OCI-LY7 (cell line): Measurements from ENCODE around the gene NFIA. TPM values are rescaled to one million over a fixed set of nuclear protein-coding genes. Genes with fewer than 3 reads are reported as not detected.

Source experiments
- BruUV-seq: library from RNA; stranded (reverse); fragments of 400-500 nt; replicated peaks from 2 replicates; lab custom pipeline; 2021; lab: Mats Ljungman, UMichigan
- CTCF ChIA-PET: fragments of 300-600 bp; sonication (Branson Sonifier 250); formaldehyde crosslinking; loops from one replicate; lab custom pipeline; 2022; ENCODE audit warnings: antibody characterized with exemption; ENCODE audit not compliant: unreplicated experiment; lab: Charles Lee
- POLR2A ChIA-PET: fragments of 300-600 bp; sonication (Branson Sonifier 250); formaldehyde crosslinking; loops from one replicate; lab custom pipeline; 2022; ENCODE audit warnings: antibody characterized with exemption; lab: Charles Lee
- DNase-seq: peaks from one replicate; pipeline ENCODE4 v3.0.0-alpha.2; 2015; ENCODE audit warnings: low spot score
- H2AFZ ChIP-seq: fragments of 200-600 bp; sonication (generic), shearing (Covaris generic); 2 replicates; pipeline ENCODE4 v1.6.1; 2014; ENCODE audit warnings: mild to moderate bottlenecking, antibody characterized with exemption, low read length, moderate library complexity
- H3K27ac ChIP-seq: fragments of 200-600 bp; sonication (generic); 2 replicates; pipeline ENCODE4 v1.5.1; 2014; ENCODE audit warnings: mixed run types, low read depth, mild to moderate bottlenecking, moderate library complexity, low read length, inconsistent platforms; ENCODE audit not compliant: poor library complexity, severe bottlenecking
- H3K36me3 ChIP-seq: fragments of 200-600 bp; sonication (generic); 2 replicates; pipeline ENCODE4 v1.6.1; 2014; ENCODE audit warnings: mild to moderate bottlenecking, antibody characterized with exemption, low read length, moderate library complexity, mixed read lengths; ENCODE audit not compliant: insufficient read depth
- H3K4me1 ChIP-seq: fragments of 200-600 bp; sonication (generic); 2 replicates; pipeline ENCODE4 v1.5.1; 2014; ENCODE audit warnings: mild to moderate bottlenecking, low read length; ENCODE audit not compliant: insufficient read depth, poor library complexity, severe bottlenecking
- H3K4me2 ChIP-seq: fragments of 200-600 bp; sonication (generic); 2 replicates; pipeline ENCODE4 v1.6.1; 2014; ENCODE audit warnings: mild to moderate bottlenecking, low read length
- H3K4me3 ChIP-seq: fragments of 200-600 bp; sonication (generic); 2 replicates; pipeline ENCODE4 v1.5.1; 2014; ENCODE audit warnings: mild to moderate bottlenecking, low read depth, low read length; ENCODE audit not compliant: poor library complexity, severe bottlenecking
- H3K79me2 ChIP-seq: fragments of 200-600 bp; sonication (generic); 2 replicates; pipeline ENCODE4 v1.6.1; 2016; ENCODE audit warnings: low read depth, mild to moderate bottlenecking, low read length, moderate library complexity, mixed read lengths; ENCODE audit not compliant: insufficient read depth
- H3K9me2 ChIP-seq: fragments of 200-600 bp; sonication (generic); 2 replicates; pipeline ENCODE4 v1.6.1; 2016; ENCODE audit warnings: mild to moderate bottlenecking, low read length, mixed read lengths; ENCODE audit not compliant: insufficient read depth
- H3K9me3 ChIP-seq: fragments of 200-600 bp; sonication (generic); 2 replicates; pipeline ENCODE4 v1.6.1; 2014; ENCODE audit warnings: mild to moderate bottlenecking, mixed run types, low read length, mixed read lengths
- H4K20me1 ChIP-seq: fragments of 200-600 bp; sonication (generic); 2 replicates; pipeline ENCODE4 v1.6.1; 2014; ENCODE audit warnings: mild to moderate bottlenecking, antibody characterized with exemption, low read length, moderate library complexity, mixed read lengths; ENCODE audit not compliant: insufficient read depth
- EZH2phosphoT487 ChIP-seq: fragments of 200-600 bp; sonication (generic); IDR thresholded peaks from 2 replicates; pipeline ENCODE4 v1.6.1; 2018; ENCODE audit warnings: low read depth, borderline replicate concordance, mild to moderate bottlenecking, mixed run types, antibody characterized with exemption, low read length, moderate library complexity, mixed read lengths
- intact Hi-C: fragments of 100-400 bp; cut with micrococcal nuclease; formaldehyde crosslinking; loops from one replicate; pipeline ENCODE4 v1.10.0; 2022; ENCODE audit not compliant: unreplicated experiment
- total RNA-seq, 2 experiments: library from RNA; depleted of rRNA in 1 of 2; stranded (reverse); fragments of >200 nt in 1 of 2; shearing (Covaris generic) in 1 of 2; gene quantifications; 2 replicates each; pipeline ENCODE4 v1.2.3, GENCODE V29; 2014 to 2022
- TF ChIP-seq, protein P1 (sequence below): fragments of 200-600 bp; sonication (generic); conservative IDR thresholded peaks from 2 replicates; pipeline ENCODE4 v1.5.1; 2014; ENCODE audit warnings: mild to moderate bottlenecking, antibody characterized with exemption, low read length, moderate library complexity, mixed read lengths

Gene NFIA
- total RNA-seq, 2 experiments from 2014 or later, result 2.8 to 18.8 TPM

DNA sequence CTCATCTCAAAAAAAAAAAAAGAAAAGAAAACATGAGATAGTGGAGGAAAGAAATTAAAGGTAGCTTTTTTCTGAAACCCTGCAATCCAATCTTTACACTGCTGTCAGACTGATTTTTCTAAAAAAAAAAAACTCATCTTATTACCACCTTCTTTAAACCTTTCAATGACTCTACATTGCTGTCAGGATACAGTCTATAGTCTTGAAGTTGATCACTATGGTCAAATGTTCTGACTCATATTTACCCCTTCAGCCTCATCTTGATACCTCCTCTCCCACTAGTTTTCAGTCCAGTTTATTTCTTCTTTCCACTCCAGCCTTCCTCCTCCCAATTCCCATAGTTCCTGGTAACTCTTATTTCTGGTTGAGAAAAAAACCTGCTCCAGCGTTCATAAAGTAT is 17.7 kb upstream of the NFIA start:
- intact Hi-C loops, result no loop called here
- H4K20me1 ChIP-seq, result no peaks in the 10 kb centered on the region
- H2AFZ ChIP-seq, result no peak overlapping the region
- H3K27ac ChIP-seq, result no peak overlapping the region
- H3K4me1 ChIP-seq, result no peaks in the 10 kb centered on the region
- H3K36me3 ChIP-seq, result no peaks in the 10 kb centered on the region
- H3K9me2 ChIP-seq, result no peaks in the 10 kb centered on the region
- CTCF ChIA-PET, result no interaction called here
- no peaks in the 10 kb centered on the region for H3K9me3 ChIP-seq
- no peak overlapping the region for H3K4me3 ChIP-seq
- no peak for DNase-seq
- POLR2A ChIA-PET, result interaction anchor here (0.7 to 0.9 kb wide), 3 partner anchors 14 to 823 kb away, joined by 3 read pairs; no protein-coding TSS in a partner anchor
- H3K79me2 ChIP-seq, result no peaks in the 10 kb centered on the region
- TF ChIP-seq, protein P1, sequence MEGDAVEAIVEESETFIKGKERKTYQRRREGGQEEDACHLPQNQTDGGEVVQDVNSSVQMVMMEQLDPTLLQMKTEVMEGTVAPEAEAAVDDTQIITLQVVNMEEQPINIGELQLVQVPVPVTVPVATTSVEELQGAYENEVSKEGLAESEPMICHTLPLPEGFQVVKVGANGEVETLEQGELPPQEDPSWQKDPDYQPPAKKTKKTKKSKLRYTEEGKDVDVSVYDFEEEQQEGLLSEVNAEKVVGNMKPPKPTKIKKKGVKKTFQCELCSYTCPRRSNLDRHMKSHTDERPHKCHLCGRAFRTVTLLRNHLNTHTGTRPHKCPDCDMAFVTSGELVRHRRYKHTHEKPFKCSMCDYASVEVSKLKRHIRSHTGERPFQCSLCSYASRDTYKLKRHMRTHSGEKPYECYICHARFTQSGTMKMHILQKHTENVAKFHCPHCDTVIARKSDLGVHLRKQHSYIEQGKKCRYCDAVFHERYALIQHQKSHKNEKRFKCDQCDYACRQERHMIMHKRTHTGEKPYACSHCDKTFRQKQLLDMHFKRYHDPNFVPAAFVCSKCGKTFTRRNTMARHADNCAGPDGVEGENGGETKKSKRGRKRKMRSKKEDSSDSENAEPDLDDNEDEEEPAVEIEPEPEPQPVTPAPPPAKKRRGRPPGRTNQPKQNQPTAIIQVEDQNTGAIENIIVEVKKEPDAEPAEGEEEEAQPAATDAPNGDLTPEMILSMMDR, result no peak
- no peak for TF ChIP-seq EZH2phosphoT487
- no peak overlapping the region for H3K4me2 ChIP-seq
- no TSS peak for BruUV-seq

DNA sequence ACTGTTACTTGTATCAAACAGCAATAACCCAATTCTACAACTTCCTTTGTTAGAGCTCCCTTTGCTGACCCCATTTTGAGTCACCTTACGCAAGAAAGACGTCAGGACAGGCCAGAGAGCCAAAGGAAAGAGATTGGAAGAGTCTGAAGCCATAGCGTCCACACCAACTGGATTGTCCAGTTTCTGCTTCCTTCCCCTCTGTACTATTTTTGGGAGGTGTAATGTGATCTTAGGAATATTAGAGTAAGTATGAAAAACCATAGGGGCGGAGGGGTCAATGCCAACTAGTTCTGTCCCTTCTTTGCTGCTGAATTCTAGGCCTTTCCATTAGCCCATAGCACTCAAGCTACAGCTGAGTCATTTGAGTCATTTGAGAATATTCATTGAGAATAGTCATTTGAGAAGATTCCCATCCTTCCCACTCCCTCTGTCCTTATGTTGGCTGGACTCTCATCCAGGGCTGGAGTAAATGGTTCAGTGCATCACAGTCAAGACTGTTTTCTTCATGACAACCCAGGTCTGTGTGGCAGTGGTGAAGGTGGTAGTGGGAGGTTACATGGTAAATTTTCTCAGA is 14.8 kb upstream of the NFIA start:
- TF ChIP-seq, protein P1, result no peak
- TF ChIP-seq EZH2phosphoT487, result no peak
- no peak for DNase-seq
- ChIA-PET CTCF (no interaction called here), POLR2A (interaction anchor here (0.7 to 2.1 kb wide), 2 partner anchors 9 to 10 kb away, joined by 3 to 5 read pairs; no protein-coding TSS in a partner anchor)
- Histone ChIP-seq H3K4me2 (no peak overlapping the region), H3K27ac (no peak overlapping the region), H3K4me1 (no peaks in the 10 kb centered on the region), H3K9me2 (no peaks in the 10 kb centered on the region), H3K9me3 (no peaks in the 10 kb centered on the region), H3K4me3 (no peak overlapping the region), H3K36me3 (no peaks in the 10 kb centered on the region), H4K20me1 (no peaks in the 10 kb centered on the region), H3K79me2 (no peaks in the 10 kb centered on the region), H2AFZ (no peak overlapping the region)
- intact Hi-C loops, result no loop called here
- no TSS peak for BruUV-seq

DNA sequence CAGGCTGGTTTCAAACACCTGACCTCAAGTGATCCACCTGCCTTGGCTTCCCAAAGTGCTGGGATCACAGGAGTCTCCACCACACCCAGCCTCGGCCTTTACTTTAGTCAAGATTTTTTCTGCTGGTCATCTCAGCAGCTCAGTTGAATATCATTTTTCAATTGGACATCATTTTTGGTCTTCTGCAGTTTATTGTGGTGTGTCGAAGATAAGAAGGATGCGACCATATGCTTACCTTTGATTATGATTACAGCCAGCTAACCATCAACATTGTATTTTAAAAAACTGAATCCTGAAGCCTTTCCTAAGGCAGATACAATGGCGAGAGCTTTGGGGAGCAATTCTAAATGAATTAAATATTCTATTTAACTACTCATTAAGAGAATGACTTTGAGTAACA is 12.3 kb upstream of the NFIA start:
- intact Hi-C loops, result no loop called here
- Histone ChIP-seq H3K4me2 (no peak overlapping the region), H3K79me2 (no peaks in the 10 kb centered on the region), H3K4me3 (no peak overlapping the region), H3K9me3 (no peaks in the 10 kb centered on the region), H3K36me3 (no peaks in the 10 kb centered on the region), H2AFZ (no peak overlapping the region), H3K9me2 (no peaks in the 10 kb centered on the region), H4K20me1 (no peaks in the 10 kb centered on the region), H3K4me1 (no peaks in the 10 kb centered on the region), H3K27ac (no peak overlapping the region)
- DNase-seq, result no peak
- ChIA-PET CTCF (no interaction called here), POLR2A (interaction anchor here (0.8 to 1.0 kb wide), 2 partner anchors 8 to 42 kb away, joined by 3 to 5 read pairs; no protein-coding TSS in a partner anchor)
- no TSS peak for BruUV-seq
- TF ChIP-seq EZH2phosphoT487, result no peak
- TF ChIP-seq, protein P1, result no peak
